GM10266 (cell line): ENCODE data around the gene AP5Z1.
"Not testable (repeated sequence)": the region's sequence is repeated elsewhere in the genome, so short reads cannot be mapped to it uniquely, and the experiment has no call there.

Experiments
- DNase-seq: peaks from one replicate; pipeline ENCODE4 v3.0.0; 2012; ENCODE audit errors: extremely low spot score
- TF ChIP-seq, protein P1 (sequence below): IDR thresholded peaks from 2 replicates; pipeline ENCODE4 v1.5.1; 2012; ENCODE audit warnings: mild to moderate bottlenecking, low read depth; ENCODE audit not compliant: control insufficient read depth, insufficient read depth; ENCODE audit errors: missing control alignments

Gene AP5Z1

DNA sequence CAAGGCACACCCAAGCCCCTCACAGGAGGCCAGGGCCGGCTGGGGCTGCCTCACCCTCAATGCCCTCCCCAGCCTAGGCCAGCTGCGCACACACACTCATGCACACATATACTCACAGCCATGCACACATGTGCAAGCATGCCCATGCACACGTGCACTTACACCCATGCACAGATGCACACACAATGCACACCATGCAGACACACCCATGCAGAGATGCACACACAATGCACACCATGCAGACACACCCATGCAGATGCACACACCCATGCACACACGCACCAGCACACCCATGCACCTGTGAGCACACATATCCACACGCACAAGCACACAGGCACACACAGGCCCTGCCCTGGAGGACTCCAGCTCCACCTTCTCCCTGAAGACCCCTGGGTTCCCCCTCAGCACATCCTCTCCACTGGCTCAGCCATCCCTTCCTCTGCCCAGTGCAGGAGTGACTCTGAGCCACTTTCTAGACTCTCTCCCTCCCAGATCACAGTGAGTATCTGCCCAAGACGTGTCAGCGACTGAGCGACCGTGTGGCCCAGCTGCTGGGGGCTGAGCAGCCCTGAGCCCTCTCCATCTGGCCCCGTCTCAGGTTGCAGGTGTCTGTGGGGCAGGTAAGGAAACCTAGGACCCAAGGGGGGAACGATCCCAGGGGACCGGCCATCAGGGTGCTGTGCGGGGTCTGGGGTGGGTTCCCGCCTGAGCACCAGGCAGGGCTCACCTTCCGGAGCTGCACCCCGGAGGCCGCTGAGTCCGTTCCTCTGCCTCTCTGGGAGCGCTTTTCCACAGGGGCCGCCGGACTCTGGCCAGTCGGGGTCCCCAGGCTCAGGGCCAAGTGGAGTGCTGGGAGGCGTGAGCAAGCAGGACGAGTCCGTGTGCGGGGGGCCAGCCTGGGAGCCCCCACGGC is 25.8 kb downstream of the AP5Z1 start:
- TF ChIP-seq, protein P1, sequence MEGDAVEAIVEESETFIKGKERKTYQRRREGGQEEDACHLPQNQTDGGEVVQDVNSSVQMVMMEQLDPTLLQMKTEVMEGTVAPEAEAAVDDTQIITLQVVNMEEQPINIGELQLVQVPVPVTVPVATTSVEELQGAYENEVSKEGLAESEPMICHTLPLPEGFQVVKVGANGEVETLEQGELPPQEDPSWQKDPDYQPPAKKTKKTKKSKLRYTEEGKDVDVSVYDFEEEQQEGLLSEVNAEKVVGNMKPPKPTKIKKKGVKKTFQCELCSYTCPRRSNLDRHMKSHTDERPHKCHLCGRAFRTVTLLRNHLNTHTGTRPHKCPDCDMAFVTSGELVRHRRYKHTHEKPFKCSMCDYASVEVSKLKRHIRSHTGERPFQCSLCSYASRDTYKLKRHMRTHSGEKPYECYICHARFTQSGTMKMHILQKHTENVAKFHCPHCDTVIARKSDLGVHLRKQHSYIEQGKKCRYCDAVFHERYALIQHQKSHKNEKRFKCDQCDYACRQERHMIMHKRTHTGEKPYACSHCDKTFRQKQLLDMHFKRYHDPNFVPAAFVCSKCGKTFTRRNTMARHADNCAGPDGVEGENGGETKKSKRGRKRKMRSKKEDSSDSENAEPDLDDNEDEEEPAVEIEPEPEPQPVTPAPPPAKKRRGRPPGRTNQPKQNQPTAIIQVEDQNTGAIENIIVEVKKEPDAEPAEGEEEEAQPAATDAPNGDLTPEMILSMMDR = no peak
- DNase-seq = no peak

GRCh38 chr7:4801839-4802231 is 26.4 kb downstream of the AP5Z1 start:
- DNase-seq = no peak
- TF ChIP-seq, protein P1 = no peak

GRCh38 chr7:4802577-4802976 is 27.2 kb downstream of the AP5Z1 start:
- not testable (repeated sequence) for DNase-seq

GRCh38 chr7:4803397-4804241 is 28.2 kb downstream of the AP5Z1 start:
- TF ChIP-seq, protein P1 = no peak
- DNase-seq = no peak

DNA sequence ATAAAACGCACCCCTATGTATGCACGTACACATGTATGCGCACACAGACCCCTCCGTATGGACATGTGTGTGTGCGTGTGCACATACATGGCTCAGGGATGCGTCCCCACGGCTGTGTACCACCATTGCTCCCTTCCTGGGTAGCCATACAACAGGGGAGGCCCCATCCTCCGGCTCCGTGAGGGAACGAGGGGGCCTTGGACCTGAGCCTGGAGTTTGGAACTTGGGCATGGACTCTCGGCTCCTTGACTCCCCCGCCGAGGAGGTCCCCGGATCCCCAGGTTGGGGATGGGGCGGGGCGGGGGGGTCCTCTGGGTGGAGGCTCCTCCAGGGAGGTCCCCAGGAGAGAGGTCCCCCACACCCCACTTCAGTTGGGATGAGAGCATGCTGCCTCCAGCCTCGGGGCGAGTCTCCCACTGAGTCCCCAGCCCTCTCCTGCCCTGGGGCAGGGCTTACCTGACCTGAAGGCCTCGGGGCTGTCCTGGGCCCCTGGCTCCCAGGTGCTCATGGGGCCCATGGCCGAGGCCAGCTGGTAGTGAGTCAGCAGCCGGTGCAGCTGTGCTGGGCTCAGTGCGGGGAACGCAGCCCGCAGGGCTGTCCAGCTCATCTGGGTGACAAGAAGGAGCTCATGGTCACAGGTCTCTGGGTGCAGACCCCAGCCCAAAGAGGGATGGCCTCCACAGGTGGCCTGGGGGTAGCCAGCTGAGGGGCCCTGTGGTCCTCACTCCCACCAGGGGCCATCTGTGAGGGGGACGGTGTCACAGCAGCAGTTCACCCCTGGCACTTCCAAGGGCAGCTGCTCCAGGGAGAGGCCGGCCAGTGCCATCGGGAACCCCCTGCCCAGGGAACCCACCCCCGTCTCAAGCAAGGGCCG is 29.9 kb downstream of the AP5Z1 start:
- DNase-seq = no peak
- TF ChIP-seq, protein P1 = no peak

DNA sequence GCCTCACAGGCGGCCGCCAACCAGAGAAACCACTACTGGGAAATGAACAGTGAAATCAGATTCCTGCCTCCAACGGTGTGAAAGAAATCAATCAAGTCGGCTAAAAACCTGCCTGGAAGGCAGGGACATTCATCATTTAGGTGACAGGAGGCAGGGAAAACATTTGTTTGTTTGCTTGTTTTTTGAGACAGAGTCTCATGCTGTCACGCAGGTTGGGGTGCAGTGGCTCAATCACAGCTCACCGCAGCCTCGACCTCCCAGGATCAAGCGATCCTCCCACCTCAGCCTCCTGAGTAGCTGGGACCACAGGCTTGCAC is 30.5 kb downstream of the AP5Z1 start:
- no peak for DNase-seq
- TF ChIP-seq, protein P1 = no peak

DNA sequence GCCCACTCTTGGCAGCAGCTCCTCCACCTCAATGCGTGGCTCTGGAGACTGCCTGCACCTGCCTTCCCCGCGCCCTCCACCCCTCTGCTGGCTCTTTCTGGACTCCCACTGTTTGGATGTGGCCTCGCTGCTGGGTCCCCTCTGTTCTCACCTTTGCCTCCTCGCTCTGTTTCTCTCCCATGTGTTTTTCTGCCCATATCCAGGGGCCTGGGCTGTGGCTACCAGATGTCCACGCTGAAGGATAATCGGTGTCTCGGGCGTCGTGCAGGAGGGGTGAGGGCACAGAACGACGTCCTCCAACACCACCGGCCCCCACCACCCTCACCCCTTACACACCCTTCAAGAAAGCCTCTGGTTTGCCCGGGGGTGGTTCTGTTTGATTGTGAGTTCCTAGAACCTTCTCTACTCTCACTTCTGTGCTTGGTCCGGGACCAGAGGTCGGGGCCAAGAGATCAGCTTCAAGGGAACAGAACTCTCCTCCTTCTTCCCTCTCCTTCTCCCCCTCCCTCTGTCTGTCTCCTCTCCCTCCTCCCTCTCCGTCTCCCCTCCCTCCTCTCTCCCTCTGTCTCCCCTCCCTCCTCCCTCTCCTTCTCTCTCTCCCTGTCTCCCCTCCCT is 31.7 kb downstream of the AP5Z1 start:
- no peak for DNase-seq
- TF ChIP-seq, protein P1 = no peak
